ENCODE results near the gene INTS4.
"Not testable (repeated sequence)": the region's sequence is repeated elsewhere in the genome, so short reads cannot be mapped to it uniquely, and the experiment has no call there.

Gene INTS4

DNA sequence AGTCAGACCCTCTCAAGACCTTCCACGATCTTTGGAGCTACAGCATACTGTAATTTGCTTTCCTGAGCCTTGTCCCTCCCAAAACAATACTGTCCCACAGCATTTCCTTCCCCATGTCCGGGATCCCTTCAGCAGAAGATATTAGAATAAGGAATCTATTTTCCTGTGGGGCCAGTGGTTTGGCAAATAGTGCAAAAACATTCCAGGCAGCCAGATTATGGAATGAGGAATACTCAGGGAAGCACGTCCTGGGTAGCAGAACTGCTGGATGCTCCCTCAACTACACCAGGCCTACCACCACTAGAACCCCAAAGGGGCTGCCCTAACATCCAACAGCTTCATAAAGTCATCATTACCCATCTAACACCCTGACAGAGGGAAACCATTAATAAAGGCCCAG lies 112.1 kb downstream of the INTS4 start:
- no peak for TF ChIP-seq ZFX (IDR thresholded peaks at IDR 0.05)
- TF ChIP-seq, protein P1, sequence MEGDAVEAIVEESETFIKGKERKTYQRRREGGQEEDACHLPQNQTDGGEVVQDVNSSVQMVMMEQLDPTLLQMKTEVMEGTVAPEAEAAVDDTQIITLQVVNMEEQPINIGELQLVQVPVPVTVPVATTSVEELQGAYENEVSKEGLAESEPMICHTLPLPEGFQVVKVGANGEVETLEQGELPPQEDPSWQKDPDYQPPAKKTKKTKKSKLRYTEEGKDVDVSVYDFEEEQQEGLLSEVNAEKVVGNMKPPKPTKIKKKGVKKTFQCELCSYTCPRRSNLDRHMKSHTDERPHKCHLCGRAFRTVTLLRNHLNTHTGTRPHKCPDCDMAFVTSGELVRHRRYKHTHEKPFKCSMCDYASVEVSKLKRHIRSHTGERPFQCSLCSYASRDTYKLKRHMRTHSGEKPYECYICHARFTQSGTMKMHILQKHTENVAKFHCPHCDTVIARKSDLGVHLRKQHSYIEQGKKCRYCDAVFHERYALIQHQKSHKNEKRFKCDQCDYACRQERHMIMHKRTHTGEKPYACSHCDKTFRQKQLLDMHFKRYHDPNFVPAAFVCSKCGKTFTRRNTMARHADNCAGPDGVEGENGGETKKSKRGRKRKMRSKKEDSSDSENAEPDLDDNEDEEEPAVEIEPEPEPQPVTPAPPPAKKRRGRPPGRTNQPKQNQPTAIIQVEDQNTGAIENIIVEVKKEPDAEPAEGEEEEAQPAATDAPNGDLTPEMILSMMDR (conservative IDR thresholded peaks at IDR 0.05) = no peak
- no peak overlapping the region for H3K27ac ChIP-seq

DNA sequence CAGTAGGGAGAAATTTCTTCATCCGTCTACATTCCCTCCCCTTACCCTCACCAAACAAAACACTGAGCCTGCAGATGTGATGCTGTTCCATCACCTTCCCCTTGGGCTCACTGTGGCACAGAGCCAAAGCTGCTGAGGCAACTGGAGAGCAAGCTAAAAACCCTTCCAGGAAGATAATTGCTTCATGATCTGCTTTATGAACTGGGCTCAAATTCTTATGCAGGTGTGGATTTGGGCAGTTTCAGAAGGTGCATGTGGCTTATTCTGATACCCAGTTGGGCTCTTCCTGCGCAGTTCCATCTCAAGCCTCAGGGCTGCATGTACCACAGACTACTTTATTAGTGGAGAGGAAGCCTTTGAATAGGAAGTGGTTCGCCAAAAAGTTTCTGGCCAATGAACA lies 115.2 kb downstream of the INTS4 start:
- H3K27ac ChIP-seq = no peak overlapping the region

GRCh38 chr11:77878247-77878646 lies 116.2 kb downstream of the INTS4 start:
- H3K27ac ChIP-seq = not testable (repeated sequence)

More for the DNA sequence above, 115.2 kb downstream of the INTS4 start:
- TF ChIP-seq ZFX (IDR thresholded peaks at IDR 0.05) = no peak
- TF ChIP-seq, protein P1 (conservative IDR thresholded peaks at IDR 0.05) = no peak

DNA sequence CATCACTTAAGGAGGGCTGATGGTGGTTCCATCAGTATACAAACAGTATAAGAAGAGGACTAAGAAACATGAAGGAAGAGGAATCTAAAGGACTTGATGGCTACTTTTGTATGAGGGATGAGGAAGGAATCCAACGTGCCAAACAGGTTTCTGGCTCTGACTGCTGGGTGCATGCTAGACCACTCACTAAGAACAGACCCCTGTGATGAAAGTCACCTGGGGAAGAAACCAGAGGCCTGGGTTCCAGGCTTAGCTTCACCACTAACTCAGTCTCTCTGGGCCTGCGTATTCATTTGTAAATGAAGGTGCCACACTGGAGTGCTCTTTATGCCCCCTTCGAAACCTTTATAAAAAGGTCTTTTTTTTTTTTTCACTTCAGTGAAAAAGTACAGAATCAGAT lies 118.4 kb downstream of the INTS4 start:
- TF ChIP-seq ZFX (IDR thresholded peaks at IDR 0.05) = no peak

GRCh38 chr11:77874206-77874605 lies 120.3 kb downstream of the INTS4 start:
- H3K27ac ChIP-seq = no peak overlapping the region
- no peak for TF ChIP-seq ZFX (IDR thresholded peaks at IDR 0.05)
- TF ChIP-seq, protein P1 (conservative IDR thresholded peaks at IDR 0.05) = no peak

More for the DNA sequence above, 118.4 kb downstream of the INTS4 start:
- H3K27ac ChIP-seq = no peak overlapping the region

GRCh38 chr11:77873345-77873744 lies 121.1 kb downstream of the INTS4 start:
- H3K27ac ChIP-seq = no peak overlapping the region
- TF ChIP-seq, protein P1 (conservative IDR thresholded peaks at IDR 0.05) = no peak
- TF ChIP-seq ZFX (IDR thresholded peaks at IDR 0.05) = no peak

DNA sequence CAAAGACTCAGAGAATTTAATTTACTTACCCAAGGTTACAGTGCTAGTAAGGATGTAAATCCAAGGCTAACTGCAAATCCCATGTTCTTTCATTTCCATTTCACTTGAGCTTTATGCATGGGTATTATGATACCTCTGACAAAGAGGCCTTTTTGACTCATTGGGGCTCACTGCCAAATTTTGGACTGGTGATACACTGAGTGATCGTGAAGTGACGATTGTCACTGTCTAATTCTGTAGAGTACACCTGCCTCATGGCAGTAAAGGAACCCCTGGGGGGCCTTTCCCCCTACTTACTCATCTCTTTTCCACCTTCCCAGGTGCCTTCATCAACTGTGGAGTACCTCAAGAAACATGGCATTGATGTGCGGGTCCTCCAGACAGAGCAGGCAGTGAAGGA lies 122.6 kb downstream of the INTS4 start:
- H3K27ac ChIP-seq = no peak overlapping the region
- no peak for TF ChIP-seq ZFX (IDR thresholded peaks at IDR 0.05)
- TF ChIP-seq, protein P1 (conservative IDR thresholded peaks at IDR 0.05) = no peak

DNA sequence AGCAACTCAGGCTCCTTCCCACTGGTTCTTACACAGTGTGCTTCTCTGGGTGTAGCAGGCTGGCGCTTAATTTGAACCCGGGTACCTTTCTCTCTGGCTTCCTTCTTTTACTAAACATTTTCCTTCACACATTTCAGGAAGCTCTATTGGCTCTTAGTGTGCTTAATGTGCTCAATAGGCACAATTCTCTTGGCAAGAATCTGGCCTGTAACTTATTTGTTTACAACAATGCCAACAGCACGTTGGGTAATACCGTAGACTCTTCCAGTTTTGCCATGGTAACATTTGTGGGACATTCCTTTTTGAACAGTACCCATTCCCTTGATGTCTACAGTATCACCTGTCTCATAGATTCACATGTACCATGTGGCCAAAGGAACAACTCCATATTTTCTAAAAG lies 125.7 kb downstream of the INTS4 start:
- TF ChIP-seq, protein P1 (conservative IDR thresholded peaks at IDR 0.05) = no peak
- TF ChIP-seq ZFX (IDR thresholded peaks at IDR 0.05) = no peak
- H3K27ac ChIP-seq = no peak overlapping the region

GRCh38 chr11:77866336-77866735 lies 128.1 kb downstream of the INTS4 start:
- TF ChIP-seq, protein P1 (conservative IDR thresholded peaks at IDR 0.05) = no peak
- no peak for TF ChIP-seq ZFX (IDR thresholded peaks at IDR 0.05)
- H3K27ac ChIP-seq = no peak overlapping the region

Measured in C4-2B (cell line).